Measurements from ENCODE around the gene GARIN3.

DNA sequence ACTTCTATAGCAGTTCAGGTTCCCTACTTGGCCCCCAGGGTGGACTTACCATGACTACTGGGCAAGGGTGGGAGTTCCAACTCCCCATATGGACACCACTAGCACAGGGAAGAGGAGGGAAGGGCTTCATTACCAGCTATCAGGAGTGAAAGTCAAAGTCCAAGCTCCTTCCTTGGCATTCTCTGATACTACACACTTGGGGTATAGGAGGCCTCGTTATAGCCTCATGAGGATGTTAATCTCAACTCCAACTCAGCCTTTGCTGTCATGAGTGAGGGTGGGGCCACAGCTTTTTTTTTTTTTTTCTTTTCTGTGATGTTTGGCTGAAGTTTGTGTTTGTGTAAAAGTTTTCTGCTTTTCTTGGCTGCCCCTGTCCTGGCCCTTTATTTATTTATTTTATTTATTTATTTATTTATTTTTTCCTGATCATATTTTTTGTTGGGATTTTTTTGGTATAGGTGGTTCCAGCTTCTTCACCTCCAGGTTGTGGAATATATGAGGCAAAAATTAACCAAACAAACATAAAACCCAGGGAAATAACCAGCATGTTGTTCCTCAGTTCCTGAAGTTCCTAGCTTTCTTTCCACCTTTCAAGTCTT, 8.7 kb downstream of the GARIN3 start:
- TF ChIP-seq, protein P1, sequence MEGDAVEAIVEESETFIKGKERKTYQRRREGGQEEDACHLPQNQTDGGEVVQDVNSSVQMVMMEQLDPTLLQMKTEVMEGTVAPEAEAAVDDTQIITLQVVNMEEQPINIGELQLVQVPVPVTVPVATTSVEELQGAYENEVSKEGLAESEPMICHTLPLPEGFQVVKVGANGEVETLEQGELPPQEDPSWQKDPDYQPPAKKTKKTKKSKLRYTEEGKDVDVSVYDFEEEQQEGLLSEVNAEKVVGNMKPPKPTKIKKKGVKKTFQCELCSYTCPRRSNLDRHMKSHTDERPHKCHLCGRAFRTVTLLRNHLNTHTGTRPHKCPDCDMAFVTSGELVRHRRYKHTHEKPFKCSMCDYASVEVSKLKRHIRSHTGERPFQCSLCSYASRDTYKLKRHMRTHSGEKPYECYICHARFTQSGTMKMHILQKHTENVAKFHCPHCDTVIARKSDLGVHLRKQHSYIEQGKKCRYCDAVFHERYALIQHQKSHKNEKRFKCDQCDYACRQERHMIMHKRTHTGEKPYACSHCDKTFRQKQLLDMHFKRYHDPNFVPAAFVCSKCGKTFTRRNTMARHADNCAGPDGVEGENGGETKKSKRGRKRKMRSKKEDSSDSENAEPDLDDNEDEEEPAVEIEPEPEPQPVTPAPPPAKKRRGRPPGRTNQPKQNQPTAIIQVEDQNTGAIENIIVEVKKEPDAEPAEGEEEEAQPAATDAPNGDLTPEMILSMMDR (IDR thresholded peaks at IDR 0.05) = no peak
- TF ChIP-seq EZH2 (IDR thresholded peaks at IDR 0.05; ENCODE audit: borderline replicate concordance, insufficient read depth, low read depth, low read length, poor library complexity, severe bottlenecking) = no peak

All from B cell (primary cell).